ENCODE data around the gene CYB561D1. TPM values are rescaled to one million over a fixed set of nuclear protein-coding genes. Genes with fewer than 3 reads are reported as not detected.
A peak's percentile ranks its signal among the peaks of the same experiment; 100 is the strongest.

The CYB561D1 gene
- total RNA-seq, 2 donors from 2014 or later: 15.8 to 16.5 TPM

DNA sequence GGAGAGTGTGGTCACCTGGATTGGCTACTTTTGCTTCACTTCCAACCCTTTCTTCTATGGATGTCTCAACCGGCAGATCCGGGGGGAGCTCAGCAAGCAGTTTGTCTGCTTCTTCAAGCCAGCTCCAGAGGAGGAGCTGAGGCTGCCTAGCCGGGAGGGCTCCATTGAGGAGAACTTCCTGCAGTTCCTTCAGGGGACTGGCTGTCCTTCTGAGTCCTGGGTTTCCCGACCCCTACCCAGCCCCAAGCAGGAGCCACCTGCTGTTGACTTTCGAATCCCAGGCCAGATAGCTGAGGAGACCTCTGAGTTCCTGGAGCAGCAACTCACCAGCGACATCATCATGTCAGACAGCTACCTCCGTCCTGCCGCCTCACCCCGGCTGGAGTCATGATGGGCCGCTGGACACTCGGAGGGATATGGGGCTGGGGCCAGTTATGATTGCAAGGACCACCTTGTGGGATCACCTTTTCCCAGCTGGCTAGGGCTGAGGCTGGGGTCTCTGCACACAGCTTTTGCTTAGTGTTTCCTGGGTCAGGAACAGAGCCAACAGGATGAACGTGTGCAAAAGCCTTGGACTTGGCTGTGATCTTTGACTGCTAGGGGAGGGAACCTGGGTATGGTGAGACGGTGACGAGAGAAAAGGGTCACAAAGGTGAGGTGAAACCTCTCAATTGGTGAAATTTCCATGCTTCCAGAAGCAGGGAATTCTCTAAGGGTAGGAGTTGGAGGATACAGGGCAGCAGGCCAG, 50.3 kb downstream of the CYB561D1 start:
- no peak for DNase-seq
- H3K4me1 Mint-ChIP-seq (ENCODE audit: low read depth): peaks cover 24% of the 10 kb centered on the region
- H3K4me3 Mint-ChIP-seq: no peak overlapping the region
- no peaks in the 10 kb centered on the region for H3K9me3 Mint-ChIP-seq
- no peak for ATAC-seq (replicated peaks in 1 of 2)
- peaks cover 6 to 7% of the 10 kb centered on the region in 2 donors for H3K36me3 Mint-ChIP-seq (ENCODE audit: insufficient read depth in 2 of 2)
- no peaks in the 10 kb centered on the region for H3K27me3 Mint-ChIP-seq (ENCODE audit: low read depth)
- no peak overlapping the region for H3K27ac Mint-ChIP-seq

DNA sequence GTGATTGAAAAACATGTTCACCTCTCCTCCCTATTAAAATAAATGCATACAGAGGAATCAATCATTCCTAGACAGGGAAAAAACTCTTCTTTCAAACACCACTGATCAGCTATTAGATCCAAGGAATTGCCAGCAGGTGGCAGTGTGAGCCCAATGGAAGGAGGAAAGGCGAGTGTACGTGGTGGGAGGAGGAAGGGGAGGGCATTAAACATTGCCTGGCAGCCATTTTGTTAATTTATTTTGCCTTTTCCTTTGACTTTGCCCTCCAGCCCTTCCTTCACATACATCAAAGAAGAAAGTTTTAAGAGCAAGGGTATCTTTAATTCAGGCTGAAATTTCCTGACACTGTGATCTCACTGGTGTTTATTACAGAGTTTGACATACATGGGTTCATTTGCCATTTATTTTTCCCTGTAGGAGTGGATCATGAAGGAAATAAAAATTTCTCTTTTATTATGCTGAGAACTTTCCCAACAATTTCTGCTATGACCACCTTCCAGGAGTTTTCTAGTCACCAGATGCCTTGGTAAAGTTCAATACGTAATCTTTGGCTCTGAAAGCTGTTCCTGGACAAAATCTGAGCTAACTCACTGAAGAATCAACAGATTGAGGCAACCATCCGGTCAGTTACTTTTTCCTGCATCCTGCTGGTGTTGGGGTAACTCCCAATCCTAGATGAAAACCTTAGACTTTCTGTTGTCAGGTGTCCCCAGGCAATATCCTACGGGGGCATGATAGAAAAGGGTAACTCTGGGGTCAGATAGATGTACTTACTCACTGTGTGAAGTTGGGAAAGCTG, 52.6 kb downstream of the CYB561D1 start:
- H3K4me1 Mint-ChIP-seq (ENCODE audit: low read depth): peaks cover 45% of the 10 kb centered on the region
- H3K27ac Mint-ChIP-seq: peak overlapping the region; percentile 98
- H3K27me3 Mint-ChIP-seq (ENCODE audit: low read depth): no peaks in the 10 kb centered on the region
- peaks cover 6 to 12% of the 10 kb centered on the region in 2 donors for H3K36me3 Mint-ChIP-seq (ENCODE audit: insufficient read depth in 2 of 2)
- ATAC-seq (replicated peaks in 1 of 2) (peak; percentile 41 to 46), DNase-seq (peak; percentile 89 to 91)
- no peaks in the 10 kb centered on the region for H3K9me3 Mint-ChIP-seq
- peak overlapping the region; percentile 91 to 100 for H3K4me3 Mint-ChIP-seq

DNA sequence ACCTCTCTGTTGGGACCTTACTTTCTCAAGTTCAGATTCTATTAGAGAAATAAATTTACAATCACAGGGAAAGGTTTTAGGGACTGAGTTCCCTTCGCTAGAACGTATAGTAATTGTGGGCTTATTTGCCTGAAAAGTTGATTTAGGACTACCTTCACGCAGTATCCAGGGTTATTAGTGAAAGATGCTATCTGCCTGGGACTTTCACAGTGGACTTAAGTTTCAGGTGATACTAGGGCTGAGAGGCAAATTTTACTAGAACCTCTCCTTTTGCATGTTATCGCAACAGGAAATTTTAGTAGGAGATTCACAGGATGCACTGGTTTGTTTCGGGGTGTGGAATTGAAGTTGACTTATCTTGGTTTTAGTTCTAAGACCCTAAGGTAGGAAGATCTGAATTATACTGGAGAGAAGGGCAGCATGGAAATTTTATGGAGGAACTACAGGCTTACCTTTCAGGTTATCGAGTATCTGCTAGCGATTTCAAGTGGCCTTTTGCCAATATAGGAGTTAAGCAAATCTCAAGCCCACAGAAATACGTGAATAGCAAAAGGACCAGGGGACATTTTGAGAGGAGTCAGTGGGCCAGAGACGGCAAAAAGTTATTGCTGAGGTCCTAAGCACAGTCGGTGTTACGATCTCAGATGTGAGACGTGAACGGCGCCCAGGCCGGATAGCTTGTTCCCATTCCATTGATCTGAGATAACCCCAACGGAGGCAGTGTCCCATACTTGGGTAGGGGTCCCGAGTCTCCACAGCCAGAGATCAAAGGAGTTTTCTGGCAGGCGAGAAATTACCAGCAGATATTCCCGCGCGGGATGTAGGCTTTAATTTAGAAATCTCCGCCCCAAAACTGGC, 53.8 kb downstream of the CYB561D1 start:
- ATAC-seq (replicated peaks in 1 of 2) (peak in 1 of 2 donors; percentile 12), DNase-seq (peak; percentile 17 to 45)
- Mint-ChIP-seq H3K9me3 (no peaks in the 10 kb centered on the region), H3K36me3 (ENCODE audit: insufficient read depth in 2 of 2) (peaks cover 6 to 12% of the 10 kb centered on the region in 2 donors), H3K4me3 (peak overlapping the region; percentile 91 to 100), H3K4me1 (ENCODE audit: low read depth) (peaks cover 48% of the 10 kb centered on the region), H3K27ac (peak overlapping the region; percentile 98), H3K27me3 (ENCODE audit: low read depth) (no peaks in the 10 kb centered on the region)

DNA sequence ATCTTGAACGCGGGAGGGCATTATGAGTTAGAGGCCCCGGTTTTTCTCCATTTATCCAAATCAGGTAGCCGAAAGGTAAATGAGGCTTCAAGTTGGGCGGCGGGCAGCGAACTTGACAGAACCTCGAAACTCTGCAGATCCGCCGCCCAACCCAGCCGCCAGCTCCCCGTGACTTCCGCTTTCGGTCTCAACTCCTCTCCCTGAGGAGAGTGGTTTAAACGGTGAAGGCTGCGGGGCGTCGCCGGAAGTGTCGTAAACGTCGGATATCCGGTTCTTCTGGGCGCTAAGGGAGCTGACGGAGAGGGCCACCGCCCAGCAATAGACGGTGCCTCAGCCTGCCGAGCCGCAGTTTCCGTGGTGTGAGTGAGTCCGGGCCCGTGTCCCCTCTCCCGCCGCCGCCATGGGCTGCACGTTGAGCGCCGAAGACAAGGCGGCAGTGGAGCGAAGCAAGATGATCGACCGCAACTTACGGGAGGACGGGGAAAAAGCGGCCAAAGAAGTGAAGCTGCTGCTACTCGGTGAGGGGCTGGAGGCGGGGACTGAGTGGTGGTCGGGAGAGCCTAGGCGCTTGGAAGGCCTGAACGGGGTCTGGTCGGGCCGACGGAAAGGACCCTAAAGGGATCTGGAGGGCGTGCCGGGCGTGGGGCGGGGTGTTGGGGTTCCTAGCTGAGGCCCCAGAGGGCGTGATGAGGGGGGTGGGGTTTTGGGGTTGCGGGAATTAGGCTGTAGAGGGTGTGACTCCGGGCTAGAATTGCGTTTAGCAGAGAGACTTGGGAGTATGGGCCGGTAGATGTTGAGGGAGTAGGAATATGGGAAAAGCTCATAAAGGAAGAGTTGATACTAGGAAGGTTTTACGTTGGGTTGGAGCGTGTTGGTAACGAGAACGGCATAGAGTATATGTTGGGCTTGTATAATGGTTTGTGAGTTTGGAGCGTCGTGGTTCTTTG, 54.7 kb downstream of the CYB561D1 start, which contains the start of gene GNAI3:
GNAI3 (plus strand) TSS at position 295 of the 947 bp plus-strand sequence; CDS start at position 401, 106 bp downstream.
- ATAC-seq (replicated peaks in 1 of 2) (peak; percentile 99), DNase-seq (peak; percentile 95 to 96)
- Mint-ChIP-seq H3K27me3 (ENCODE audit: low read depth) (no peaks in the 10 kb centered on the region), H3K27ac (peak within 1 kb of the TSS; percentile 98), H3K4me1 (ENCODE audit: low read depth) (peaks cover 48% of the 10 kb centered on the region), H3K4me3 (peak within 1 kb of the TSS; percentile 91 to 100), H3K36me3 (ENCODE audit: insufficient read depth in 2 of 2) (peaks cover 6 to 12% of the 10 kb centered on the region in 2 donors), H3K9me3 (no peaks in the 10 kb centered on the region)

Other genes with a start within 250 kb of the CYB561D1 start
- gene CELSR2, start 244.6 kb upstream of the CYB561D1 start, total RNA-seq: 1 to 10 TPM; 2.5 to 3.1 TPM
- gene PSRC1, start 210.9 kb upstream of the CYB561D1 start, total RNA-seq: 10 to 100 TPM; 17.5 to 18.3 TPM
- not detected for gene MYBPHL, start 187.1 kb upstream of the CYB561D1 start, total RNA-seq
- gene SORT1, start 96.2 kb upstream of the CYB561D1 start, total RNA-seq: 1 to 10 TPM; 1.4 to 4.8 TPM
- gene PSMA5, start 67.6 kb upstream of the CYB561D1 start, total RNA-seq: 100 to 1,000 TPM; 169 to 179 TPM
- gene SYPL2, start 27.5 kb upstream of the CYB561D1 start, total RNA-seq: under 1 TPM; 0.10 to 0.37 TPM
- gene ATXN7L2, start 10.2 kb upstream of the CYB561D1 start, total RNA-seq: 10 to 100 TPM; 11.9 to 13.3 TPM
- 1 to 10 TPM; 2.1 to 2.6 TPM for gene AMIGO1, start 15.6 kb downstream of the CYB561D1 start, total RNA-seq
- gene GPR61, start 45.8 kb downstream of the CYB561D1 start, total RNA-seq: not detected
- 10 to 100 TPM in 1 of 2 donors, 1 to 10 TPM in 1; 8.9 to 10.1 TPM for gene GNAI3, start 54.5 kb downstream of the CYB561D1 start, total RNA-seq
- gene GNAT2, start 125.5 kb downstream of the CYB561D1 start, total RNA-seq: under 1 TPM; 0.17 to 0.23 TPM
- 10 to 100 TPM; 64.0 to 79.2 TPM for gene AMPD2, start 125.7 kb downstream of the CYB561D1 start, total RNA-seq
- gene GSTM4, start 162.0 kb downstream of the CYB561D1 start, total RNA-seq: 10 to 100 TPM; 23.5 to 31.1 TPM
- gene GSTM2, start 174.0 kb downstream of the CYB561D1 start, total RNA-seq: 10 to 100 TPM; 40.2 to 41.9 TPM
- gene GSTM1, start 193.7 kb downstream of the CYB561D1 start, total RNA-seq: 10 to 100 TPM; 37.2 to 60.6 TPM
- gene GSTM5, start 218.2 kb downstream of the CYB561D1 start, total RNA-seq: 1 to 10 TPM in 1 of 2 donors, under 1 TPM in 1; 0.81 to 1.0 TPM
- gene GSTM3, start 246.9 kb downstream of the CYB561D1 start, total RNA-seq: 10 to 100 TPM in 1 of 2 donors, 1 to 10 TPM in 1; 8.1 to 13.3 TPM